Esophagus squamous epithelium (tissue), 5 donors: ENCODE data around the gene MTMR3. TPM values are rescaled to one million over a fixed set of nuclear protein-coding genes. Genes with fewer than 3 reads are reported as not detected.

ENCODE experiments used
- DNase-seq: peaks from one replicate; lab custom pipeline; 2025; lab: John Stamatoyannopoulos, UW
- H3K27ac ChIP-seq, 4 donors: fragments of 200-600 bp; sonication (generic); one replicate each; pipeline ENCODE4 v1.5.1; 2016 to 2019; ENCODE audit warnings: mild to moderate bottlenecking in 1 of 4
- H3K27me3 ChIP-seq, 4 donors: fragments of 200-600 bp; sonication (generic); 1 replicate in 3 of 4; 2 replicates in 1 of 4; pipeline versions ENCODE4 v1.5.1 to v1.6.0; 2017 to 2021; ENCODE audit warnings: antibody characterized with exemption in 1 of 4
- H3K36me3 ChIP-seq, 3 donors: fragments of 200-600 bp; sonication (generic); one replicate each; pipeline ENCODE4 v1.5.1; 2016 to 2019
- H3K4me1 ChIP-seq, 3 donors: fragments of 200-600 bp; sonication (generic); one replicate each; pipeline ENCODE4 v1.5.1; 2017 to 2019
- H3K4me3 ChIP-seq, 4 donors: fragments of 200-600 bp; sonication (generic); 1 replicate in 3 of 4; 2 replicates in 1 of 4; pipeline ENCODE4 v1.5.1; 2016 to 2019; ENCODE audit warnings: mild to moderate bottlenecking in 2 of 4, moderate library complexity in 1 of 4
- H3K9me3 ChIP-seq, 3 donors: fragments of 200-600 bp; sonication (generic); one replicate each; pipeline ENCODE4 v1.5.1; 2016 to 2019
- POLR2A ChIP-seq, 4 donors: fragments of 450-650 bp; IDR thresholded peaks; one replicate each; pipeline ENCODE4 v1.6.1; 2017; ENCODE audit warnings: antibody characterized with exemption in 4 of 4, mild to moderate bottlenecking in 4 of 4, moderate library complexity in 3 of 4
- WGBS, 2 donors: methylation state at CpG; one replicate each; pipeline ENCODE4 v1.1.5; 2018; 5-methylcytosine and 5-hydroxymethylcytosine counted together
- intact Hi-C: fragments of 100-400 bp; cut with DNase I; formaldehyde crosslinking; loops from one replicate; pipeline ENCODE4 v1.15.0; 2022
- total RNA-seq, 4 donors: library from RNA; depleted of rRNA; stranded (reverse); fragments of >200 nt; gene quantifications; one replicate each; pipeline ENCODE4 v1.1.0, GENCODE V29; 2016
- TF ChIP-seq, protein P1 (sequence below), 6 experiments: fragments of 450-650 bp in 4 of 6; fragments of 200-600 bp in 2 of 6; sonication (generic) in 2 of 6; IDR thresholded peaks; one replicate each; pipeline ENCODE4 v1.5.1; 2016 to 2019; ENCODE audit warnings: antibody characterized with exemption in 6 of 6, mild to moderate bottlenecking in 4 of 6, moderate library complexity in 4 of 6
- donor health status: DM: yes; HTN: yes; CAD: no.

The MTMR3 gene
- total RNA-seq, 4 donors from 2014 or later: 34.9 to 63.1 (median 38.4) TPM

DNA sequence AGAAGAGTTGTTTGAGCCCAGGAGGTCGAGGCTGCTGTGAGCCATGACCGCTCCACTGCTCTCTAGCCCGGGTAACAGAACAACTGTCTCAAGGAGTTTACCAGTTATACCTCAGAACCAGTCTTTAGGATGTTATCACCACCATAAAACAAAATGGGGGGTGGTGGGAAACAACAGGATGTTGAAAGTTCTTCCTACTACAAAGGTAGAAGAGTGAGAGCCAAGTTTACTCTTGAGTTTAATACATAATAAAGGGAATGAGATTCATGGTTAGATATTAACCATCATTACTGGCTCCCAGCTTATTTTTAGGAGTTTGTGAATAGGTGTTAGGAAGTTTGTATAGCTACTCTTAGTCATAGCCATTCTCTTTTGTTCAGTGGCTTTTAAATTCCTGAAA, 118.5 kb downstream of the MTMR3 start:
- Histone ChIP-seq H3K4me3 (no peak overlapping the region), H3K27ac (no peak overlapping the region), H3K4me1 (peaks cover 0 to 8% (median 0%) of the 10 kb centered on the region in 3 donors), H3K36me3 (peaks cover 0 to 87% (median 9%) of the 10 kb centered on the region in 3 donors), H3K9me3 (no peaks in the 10 kb centered on the region), H3K27me3 (no peaks in the 10 kb centered on the region)
- 84 to 97% methylated on average over 3 of the region's 3 CpGs for WGBS, 2 donors
- TF ChIP-seq, protein P1, sequence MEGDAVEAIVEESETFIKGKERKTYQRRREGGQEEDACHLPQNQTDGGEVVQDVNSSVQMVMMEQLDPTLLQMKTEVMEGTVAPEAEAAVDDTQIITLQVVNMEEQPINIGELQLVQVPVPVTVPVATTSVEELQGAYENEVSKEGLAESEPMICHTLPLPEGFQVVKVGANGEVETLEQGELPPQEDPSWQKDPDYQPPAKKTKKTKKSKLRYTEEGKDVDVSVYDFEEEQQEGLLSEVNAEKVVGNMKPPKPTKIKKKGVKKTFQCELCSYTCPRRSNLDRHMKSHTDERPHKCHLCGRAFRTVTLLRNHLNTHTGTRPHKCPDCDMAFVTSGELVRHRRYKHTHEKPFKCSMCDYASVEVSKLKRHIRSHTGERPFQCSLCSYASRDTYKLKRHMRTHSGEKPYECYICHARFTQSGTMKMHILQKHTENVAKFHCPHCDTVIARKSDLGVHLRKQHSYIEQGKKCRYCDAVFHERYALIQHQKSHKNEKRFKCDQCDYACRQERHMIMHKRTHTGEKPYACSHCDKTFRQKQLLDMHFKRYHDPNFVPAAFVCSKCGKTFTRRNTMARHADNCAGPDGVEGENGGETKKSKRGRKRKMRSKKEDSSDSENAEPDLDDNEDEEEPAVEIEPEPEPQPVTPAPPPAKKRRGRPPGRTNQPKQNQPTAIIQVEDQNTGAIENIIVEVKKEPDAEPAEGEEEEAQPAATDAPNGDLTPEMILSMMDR (IDR thresholded peaks at IDR 0.05): no peak
- no peak for TF ChIP-seq POLR2A (IDR thresholded peaks at IDR 0.05)
- intact Hi-C loops: loop anchor here (10.0 kb wide), 1 partner anchor 367 kb away; no protein-coding TSS in a partner anchor
- no peak for DNase-seq

DNA sequence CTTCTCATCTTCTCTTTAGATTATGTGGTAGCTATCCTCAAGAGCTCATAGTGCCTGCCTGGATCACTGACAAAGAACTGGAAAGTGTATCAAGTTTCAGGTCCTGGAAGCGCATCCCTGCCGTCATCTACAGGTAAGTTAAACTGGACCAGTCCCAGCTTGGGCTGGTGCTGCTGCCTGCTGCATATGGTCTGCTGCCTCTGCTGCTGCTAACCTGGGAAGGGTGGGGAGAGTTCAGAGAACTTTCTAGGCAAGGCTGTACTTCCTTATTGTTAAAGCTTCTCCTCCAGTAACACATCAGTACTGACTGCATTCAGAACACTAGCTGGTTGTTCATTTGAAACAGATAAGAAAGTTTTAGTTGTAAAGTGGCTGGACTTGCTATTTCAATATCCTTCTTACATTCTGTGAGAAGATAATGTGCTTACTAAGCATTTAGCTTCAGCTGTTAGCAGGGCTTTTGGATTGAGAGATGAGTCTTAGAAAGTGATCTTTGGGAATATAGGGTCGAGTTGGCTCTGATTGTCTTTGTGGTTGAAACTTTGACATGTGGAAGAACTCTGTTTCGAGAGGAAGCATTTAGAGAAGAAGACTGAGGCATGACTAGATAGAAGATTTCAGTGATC, 120.0 kb downstream of the MTMR3 start:
- intact Hi-C loops: loop anchor here (10.0 kb wide), 1 partner anchor 368 kb away; no protein-coding TSS in a partner anchor
- no peak for DNase-seq
- no peak for TF ChIP-seq POLR2A (IDR thresholded peaks at IDR 0.05)
- TF ChIP-seq, protein P1 (IDR thresholded peaks at IDR 0.05): no peak
- peaks cover 0 to 8% (median 0%) of the 10 kb centered on the region in 3 donors for H3K4me1 ChIP-seq
- H3K27ac ChIP-seq: no peak overlapping the region
- no peaks in the 10 kb centered on the region for H3K27me3 ChIP-seq
- H3K36me3 ChIP-seq: peaks cover 5 to 98% (median 18%) of the 10 kb centered on the region in 3 donors
- H3K4me3 ChIP-seq: no peak overlapping the region
- WGBS, 2 donors: 76% methylated on average over 4 of the region's 4 CpGs
- H3K9me3 ChIP-seq: no peaks in the 10 kb centered on the region

DNA sequence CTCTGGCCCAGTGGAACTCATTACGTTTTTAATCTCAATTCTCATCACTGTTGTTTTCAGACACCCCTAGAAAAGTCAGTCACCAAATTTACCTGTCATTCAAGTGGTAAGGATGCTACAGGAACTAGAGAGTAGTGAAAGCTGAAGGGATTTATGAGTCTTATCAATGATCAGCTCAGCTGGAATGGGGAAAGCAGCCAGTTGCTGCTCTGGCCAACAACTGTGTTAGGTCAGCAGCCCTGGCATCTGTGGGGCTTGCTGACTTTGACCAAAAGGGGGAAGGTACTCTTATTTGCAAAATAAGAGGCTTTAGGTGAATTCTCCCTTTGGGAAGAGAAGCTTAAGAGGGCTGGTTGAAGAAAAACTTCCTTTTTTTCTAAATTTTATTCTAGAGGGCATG, 121.1 kb downstream of the MTMR3 start:
- Histone ChIP-seq H3K27ac (no peak overlapping the region), H3K36me3 (peaks cover 9 to 99% (median 18%) of the 10 kb centered on the region in 3 donors), H3K4me3 (no peak overlapping the region), H3K27me3 (no peaks in the 10 kb centered on the region), H3K9me3 (no peaks in the 10 kb centered on the region), H3K4me1 (peaks cover 0 to 8% (median 0%) of the 10 kb centered on the region in 3 donors)
- WGBS, 2 donors: 75 to 76% methylated on average over 1 of the region's 1 CpG
- TF ChIP-seq, protein P1 (IDR thresholded peaks at IDR 0.05): no peak
- TF ChIP-seq POLR2A (IDR thresholded peaks at IDR 0.05): no peak
- intact Hi-C loops: loop anchor here (10.0 kb wide), 1 partner anchor 369 kb away; no protein-coding TSS in a partner anchor
- no peak for DNase-seq

DNA sequence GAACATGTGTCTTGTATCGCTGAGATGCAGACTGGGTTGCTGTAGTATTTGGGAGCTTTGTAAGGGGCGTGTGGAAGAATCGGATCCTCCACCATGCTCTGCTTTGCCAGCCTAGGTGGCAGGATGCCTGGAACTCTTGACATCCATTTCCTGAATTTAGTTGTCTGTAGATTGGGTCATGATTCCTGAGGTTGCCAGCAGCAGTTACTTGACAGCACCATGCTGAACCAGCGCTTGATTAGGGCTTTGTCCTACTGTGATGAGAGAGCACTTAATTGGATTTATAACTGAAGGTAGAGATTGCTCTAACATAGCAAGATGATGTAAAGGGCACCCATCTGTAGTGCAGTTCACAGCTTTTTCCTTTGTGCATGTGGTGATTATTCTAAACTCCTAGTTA, 121.7 kb downstream of the MTMR3 start:
- no peaks in the 10 kb centered on the region for H3K9me3 ChIP-seq
- TF ChIP-seq POLR2A (IDR thresholded peaks at IDR 0.05): no peak
- TF ChIP-seq, protein P1 (IDR thresholded peaks at IDR 0.05): no peak
- DNase-seq: no peak
- no peaks in the 10 kb centered on the region for H3K27me3 ChIP-seq
- peaks cover 9 to 99% (median 21%) of the 10 kb centered on the region in 3 donors for H3K36me3 ChIP-seq
- 23 to 56% methylated on average over 4 of the region's 4 CpGs for WGBS, 2 donors
- H3K4me1 ChIP-seq: peaks cover 0 to 8% (median 0%) of the 10 kb centered on the region in 3 donors
- no peak overlapping the region for H3K27ac ChIP-seq
- H3K4me3 ChIP-seq: no peak overlapping the region
- intact Hi-C loops: loop anchor here (10.0 kb wide), 1 partner anchor 370 kb away; no protein-coding TSS in a partner anchor

DNA sequence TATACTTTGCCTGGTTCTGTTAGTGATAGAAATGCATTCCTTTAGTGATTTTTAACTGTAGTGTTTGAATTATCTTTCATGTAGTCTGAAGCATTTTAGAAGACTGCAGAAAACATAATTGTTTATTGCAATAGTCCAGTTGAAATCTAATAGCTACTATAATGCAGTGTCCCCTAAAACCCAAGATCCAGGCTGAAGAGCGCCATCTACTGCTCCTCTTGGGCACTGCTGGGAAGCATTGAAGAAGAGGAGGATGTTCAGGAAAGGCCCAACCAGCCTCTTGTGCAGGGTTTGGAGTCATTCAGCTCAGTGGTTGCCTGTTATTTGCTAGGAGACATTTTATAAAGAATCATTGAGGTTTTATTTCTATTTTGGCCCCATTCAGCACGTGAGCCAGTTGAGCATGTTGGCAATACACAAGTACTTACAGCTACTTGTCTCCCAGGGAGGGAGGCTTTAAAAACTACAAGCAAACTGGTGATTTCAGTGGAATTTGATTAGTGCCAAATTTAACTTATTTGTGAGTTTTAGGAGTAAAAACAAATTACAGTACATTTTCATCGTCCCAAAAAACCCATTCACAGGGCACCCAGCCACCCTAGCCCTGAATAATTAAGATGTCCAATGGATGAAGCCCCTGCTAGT, 122.4 kb downstream of the MTMR3 start:
- Histone ChIP-seq H3K27ac (no peak overlapping the region), H3K36me3 (peaks cover 9 to 99% (median 25%) of the 10 kb centered on the region in 3 donors), H3K4me3 (no peak overlapping the region), H3K27me3 (no peaks in the 10 kb centered on the region), H3K9me3 (no peaks in the 10 kb centered on the region), H3K4me1 (peaks cover 0 to 8% (median 0%) of the 10 kb centered on the region in 3 donors)
- 30 to 39% methylated on average over 3 of the region's 3 CpGs for WGBS, 2 donors
- intact Hi-C loops: loop anchor here (10.0 kb wide), 1 partner anchor 371 kb away; no protein-coding TSS in a partner anchor
- TF ChIP-seq, protein P1 (IDR thresholded peaks at IDR 0.05): peak; percentile 64 to 94 (median 91)
- no peak for TF ChIP-seq POLR2A (IDR thresholded peaks at IDR 0.05)
- DNase-seq: no peak
